CD8-positive, alpha-beta memory T cell (primary cell): ENCODE data around the gene OSBPL7. TPM values are rescaled to one million over a fixed set of nuclear protein-coding genes. Genes with fewer than 3 reads are reported as not detected.

Experiments used
- CTCF ChIA-PET: fragments of 350-600 bp; sonication (Branson Sonifier 250); formaldehyde crosslinking; loops from one replicate; lab custom pipeline; 2021; ENCODE audit warnings: antibody characterized with exemption; lab: Charles Lee
- POLR2A ChIA-PET: fragments of 350-600 bp; sonication (Branson Sonifier 250); formaldehyde crosslinking; loops from one replicate; lab custom pipeline; 2021; ENCODE audit warnings: antibody characterized with exemption; lab: Charles Lee
- DNase-seq, 5 donors: peaks; one replicate each; pipeline versions ENCODE4 v3.0.0 to v3.0.0-alpha.2; 2020 to 2022; ENCODE audit warnings: mixed read lengths in 1 of 5
- H3K27ac ChIP-seq: one replicate; pipeline ENCODE4 v1.7.0; 2013; ENCODE audit warnings: low read depth, mild to moderate bottlenecking, low read length, moderate library complexity
- H3K27me3 ChIP-seq: 2 replicates; pipeline ENCODE4 v1.7.0; 2013; ENCODE audit warnings: low read length, mild to moderate bottlenecking; ENCODE audit not compliant: insufficient read depth, poor library complexity, severe bottlenecking
- H3K36me3 ChIP-seq: 2 replicates; pipeline ENCODE4 v1.7.0; 2013; ENCODE audit warnings: mild to moderate bottlenecking, low read length, moderate library complexity; ENCODE audit not compliant: insufficient read depth
- H3K4me1 ChIP-seq: 2 replicates; pipeline ENCODE4 v1.7.0; 2013; ENCODE audit warnings: mild to moderate bottlenecking, low read length, moderate library complexity; ENCODE audit not compliant: insufficient read depth
- H3K4me3 ChIP-seq: 2 replicates; pipeline ENCODE4 v1.7.0; 2013; ENCODE audit warnings: mild to moderate bottlenecking, low read length
- H3K9me3 ChIP-seq: 2 replicates; pipeline ENCODE4 v1.7.0; 2013; ENCODE audit warnings: mild to moderate bottlenecking, low read length
- H3K27ac Mint-ChIP-seq, 8 donors: one replicate each; pipeline ENCODE4 v1.8.0; 2020 to 2021; ENCODE audit warnings: mixed read lengths in 8 of 8, mild to moderate bottlenecking in 6 of 8, inconsistent platforms in 3 of 8, moderate library complexity in 3 of 8
- H3K27me3 Mint-ChIP-seq, 2 donors: one replicate each; pipeline ENCODE4 v1.8.0; 2020 to 2021; ENCODE audit warnings: mixed read lengths in 2 of 2, mild to moderate bottlenecking in 1 of 2, moderate library complexity in 1 of 2
- H3K36me3 Mint-ChIP-seq, 3 donors: one replicate each; pipeline ENCODE4 v1.8.0; 2020 to 2021; ENCODE audit warnings: mixed read lengths in 3 of 3, inconsistent platforms in 1 of 3, mild to moderate bottlenecking in 1 of 3
- H3K4me1 Mint-ChIP-seq, 3 donors: one replicate each; pipeline ENCODE4 v1.8.0; 2020 to 2021; ENCODE audit warnings: mixed read lengths in 3 of 3, inconsistent platforms in 1 of 3, mild to moderate bottlenecking in 1 of 3
- H3K4me3 Mint-ChIP-seq, 7 donors: one replicate each; pipeline ENCODE4 v1.8.0; 2020 to 2021; ENCODE audit warnings: mixed read lengths in 7 of 7, mild to moderate bottlenecking in 6 of 7, moderate library complexity in 4 of 7, inconsistent platforms in 2 of 7
- H3K9me3 Mint-ChIP-seq, 5 donors: one replicate each; pipeline ENCODE4 v1.8.0; 2020 to 2022; ENCODE audit warnings: mixed read lengths in 5 of 5, mild to moderate bottlenecking in 3 of 5, moderate library complexity in 2 of 5, inconsistent platforms in 1 of 5
- polyA plus RNA-seq: library from polyadenylated mRNA; unstranded; fragments of 300-500 nt; fragmentation: Illumina TruSeq; gene quantifications from one replicate; pipeline ENCODE4 v1.2.3, GENCODE V29; 2021
- total RNA-seq, 2 experiments: library from RNA; stranded (reverse); gene quantifications; one replicate each; pipeline ENCODE4 v1.2.3, GENCODE V29; 2021

Gene OSBPL7
- total and polyA plus RNA-seq, 3 experiments from 2014 or later, result 11.0 to 17.5 (median 16.9) TPM

GRCh38 chr17:47839071-47839470, 17.5 kb upstream of the OSBPL7 start:
- Mint-ChIP-seq H3K4me1 (peaks cover 35 to 51% (median 44%) of the 10 kb centered on the region in 3 donors), H3K9me3 (no peaks in the 10 kb centered on the region), H3K27me3 (peaks cover 0 to 10% of the 10 kb centered on the region in 2 donors), H3K27ac (no peak overlapping the region), H3K4me3 (peak overlapping the region in 5 of 7 donors; percentile 22 to 91 (median 54)), H3K36me3 (peaks cover 0 to 32% (median 2%) of the 10 kb centered on the region in 3 donors)
- Histone ChIP-seq H3K27ac (no peak overlapping the region), H3K9me3 (no peaks in the 10 kb centered on the region), H3K27me3 (no peaks in the 10 kb centered on the region), H3K4me3 (no peak overlapping the region), H3K36me3 (no peaks in the 10 kb centered on the region), H3K4me1 (peaks cover 50% of the 10 kb centered on the region)
- no peak for DNase-seq
- ChIA-PET CTCF (interaction anchor here (1.7 kb wide), 1 partner anchor 131 kb away, joined by 4 read pairs; no protein-coding TSS in a partner anchor), POLR2A (interaction anchor here (2.6 kb wide), 1 partner anchor 8 kb away, joined by 11 read pairs; the partner anchor contains the start of genes LRRC46 and MRPL10)

- POLR2A ChIA-PET, result no interaction called here
- peaks cover 0 to 32% (median 2%) of the 10 kb centered on the region in 3 donors for H3K36me3 Mint-ChIP-seq
- Histone ChIP-seq H3K36me3 (no peaks in the 10 kb centered on the region), H3K4me3 (no peak overlapping the region), H3K27ac (no peak overlapping the region), H3K27me3 (no peaks in the 10 kb centered on the region), H3K4me1 (peaks cover 53% of the 10 kb centered on the region), H3K9me3 (no peaks in the 10 kb centered on the region)
- H3K4me1 Mint-ChIP-seq, result peaks cover 36 to 54% (median 46%) of the 10 kb centered on the region in 3 donors
- no peak for DNase-seq
- no peaks in the 10 kb centered on the region for H3K9me3 Mint-ChIP-seq
- peaks cover 0 to 6% of the 10 kb centered on the region in 2 donors for H3K27me3 Mint-ChIP-seq
- H3K4me3 Mint-ChIP-seq, result peak overlapping the region in 3 of 7 donors; percentile 34 to 61 (median 54)
- H3K27ac Mint-ChIP-seq, result no peak overlapping the region
- CTCF ChIA-PET, result interaction anchor here (1.7 kb wide), 1 partner anchor 131 kb away, joined by 4 read pairs; no protein-coding TSS in a partner anchor
Measured at GRCh38 chr17:47838636-47839035, 17.0 kb upstream of the OSBPL7 start.

GRCh38 chr17:47837401-47838039, 15.9 kb upstream of the OSBPL7 start:
- Mint-ChIP-seq H3K27ac (peak overlapping the region in 3 of 8 donors; percentile 33 to 55 (median 54)), H3K4me3 (peak overlapping the region in 1 of 7 donors; percentile 40), H3K36me3 (peaks cover 0 to 32% (median 2%) of the 10 kb centered on the region in 3 donors), H3K9me3 (no peaks in the 10 kb centered on the region), H3K27me3 (no peaks in the 10 kb centered on the region), H3K4me1 (peaks cover 31 to 56% (median 41%) of the 10 kb centered on the region in 3 donors)
- ChIA-PET CTCF (interaction anchor here (0.8 to 1.8 kb wide), 4 partner anchors 52 to 109 kb away, joined by 4 to 10 read pairs (median 4); no protein-coding TSS in a partner anchor), POLR2A (interaction anchor here (0.9 kb wide), 2 partner anchors 14 to 58 kb away, joined by 3 to 5 read pairs; partner anchors contain the start of gene SP2)
- Histone ChIP-seq H3K4me1 (peaks cover 48% of the 10 kb centered on the region), H3K36me3 (no peaks in the 10 kb centered on the region), H3K4me3 (no peak overlapping the region), H3K27ac (no peak overlapping the region), H3K27me3 (no peaks in the 10 kb centered on the region), H3K9me3 (no peaks in the 10 kb centered on the region)
- DNase-seq, result no peak

- H3K4me3 Mint-ChIP-seq, result no peak overlapping the region
- ChIA-PET CTCF (interaction anchor here (1.8 kb wide), 1 partner anchor 53 kb away, joined by 10 read pairs; no protein-coding TSS in a partner anchor), POLR2A (no interaction called here)
- Histone ChIP-seq H3K4me3 (no peak overlapping the region), H3K9me3 (no peaks in the 10 kb centered on the region), H3K36me3 (no peaks in the 10 kb centered on the region), H3K27ac (no peak overlapping the region), H3K27me3 (no peaks in the 10 kb centered on the region), H3K4me1 (peaks cover 47% of the 10 kb centered on the region)
- H3K27ac Mint-ChIP-seq, result no peak overlapping the region
- no peak for DNase-seq
- H3K36me3 Mint-ChIP-seq, result peaks cover 0 to 32% (median 2%) of the 10 kb centered on the region in 3 donors
- H3K9me3 Mint-ChIP-seq, result no peaks in the 10 kb centered on the region
- H3K4me1 Mint-ChIP-seq, result peaks cover 33 to 55% (median 41%) of the 10 kb centered on the region in 3 donors
- H3K27me3 Mint-ChIP-seq, result no peaks in the 10 kb centered on the region
Measured at GRCh38 chr17:47836601-47837000, 15.0 kb upstream of the OSBPL7 start.

- Histone ChIP-seq H3K4me3 (no peak overlapping the region), H3K27me3 (no peaks in the 10 kb centered on the region), H3K4me1 (peaks cover 48% of the 10 kb centered on the region), H3K36me3 (no peaks in the 10 kb centered on the region), H3K9me3 (no peaks in the 10 kb centered on the region), H3K27ac (no peak overlapping the region)
- H3K4me1 Mint-ChIP-seq, result peaks cover 37 to 54% (median 43%) of the 10 kb centered on the region in 3 donors
- H3K36me3 Mint-ChIP-seq, result peaks cover 0 to 35% (median 2%) of the 10 kb centered on the region in 3 donors
- H3K4me3 Mint-ChIP-seq, result peak overlapping the region in 1 of 7 donors; percentile 63
- ChIA-PET POLR2A (interaction anchor here (1.2 kb wide), 1 partner anchor 61 kb away, joined by 3 read pairs; the partner anchor contains the start of gene SP2), CTCF (interaction anchor here (0.8 to 1.0 kb wide), 2 partner anchors 8 to 13 kb away, joined by 3 read pairs; no protein-coding TSS in a partner anchor)
- no peaks in the 10 kb centered on the region for H3K9me3 Mint-ChIP-seq
- peak overlapping the region in 4 of 8 donors; percentile 31 to 57 (median 44) for H3K27ac Mint-ChIP-seq
- peaks cover 0 to 4% of the 10 kb centered on the region in 2 donors for H3K27me3 Mint-ChIP-seq
- no peak for DNase-seq
Measured at GRCh38 chr17:47834756-47835155, 13.2 kb upstream of the OSBPL7 start.

- peaks cover 59% of the 10 kb centered on the region for H3K4me1 ChIP-seq
- ChIA-PET POLR2A (interaction anchor here (0.8 to 2.4 kb wide), 9 partner anchors 8 to 217 kb away, joined by 3 to 22 read pairs (median 7); partner anchors contain the start of genes CDK5RAP3, KPNB1, OSBPL7 and PNPO), CTCF (interaction anchor here (1.0 to 1.9 kb wide), 5 partner anchors 9 to 63 kb away, joined by 3 to 16 read pairs (median 5); partner anchors contain the start of genes OSBPL7, SCRN2 and SP2)
- peaks cover 8% of the 10 kb centered on the region for H3K36me3 ChIP-seq
- no peaks in the 10 kb centered on the region for H3K9me3 ChIP-seq
- Mint-ChIP-seq H3K4me3 (peak overlapping the region; percentile 92 to 99 (median 95)), H3K9me3 (no peaks in the 10 kb centered on the region), H3K27me3 (peaks cover 0 to 4% of the 10 kb centered on the region in 2 donors), H3K36me3 (peaks cover 0 to 40% (median 3%) of the 10 kb centered on the region in 3 donors), H3K27ac (peak overlapping the region; percentile 95 to 100 (median 100)), H3K4me1 (peaks cover 50 to 72% (median 59%) of the 10 kb centered on the region in 3 donors)
- no peak for DNase-seq
- H3K27me3 ChIP-seq, result no peaks in the 10 kb centered on the region
- peak overlapping the region; percentile 98 for H3K27ac ChIP-seq
- H3K4me3 ChIP-seq, result peak overlapping the region; percentile 98
Measured at GRCh38 chr17:47831934-47832327, 10.3 kb upstream of the OSBPL7 start.

GRCh38 chr17:47831003-47831933, 9.7 kb upstream of the OSBPL7 start, which contains the start of the genes LRRC46 and MRPL10:
Gene LRRC46, plus strand, starts transcription at chr17:47831670. Its CDS starts 320 bp downstream, at chr17:47831990.
Gene MRPL10, minus strand, starts transcription at chr17:47831541. Its CDS starts 30 bp downstream, at chr17:47831511.
- Histone ChIP-seq H3K4me1 (peaks cover 59% of the 10 kb centered on the region), H3K9me3 (no peaks in the 10 kb centered on the region), H3K27ac (peak within 1 kb of the TSS; percentile 98), H3K27me3 (no peaks in the 10 kb centered on the region), H3K36me3 (peaks cover 14% of the 10 kb centered on the region), H3K4me3 (peak within 1 kb of the TSS; percentile 98)
- Mint-ChIP-seq H3K4me3 (peak within 1 kb of the TSS; percentile 92 to 99 (median 95)), H3K4me1 (peaks cover 50 to 78% (median 59%) of the 10 kb centered on the region in 3 donors), H3K36me3 (peaks cover 5 to 44% (median 5%) of the 10 kb centered on the region in 3 donors), H3K27me3 (peaks cover 0 to 4% of the 10 kb centered on the region in 2 donors), H3K27ac (peak within 1 kb of the TSS; percentile 95 to 100 (median 100)), H3K9me3 (no peaks in the 10 kb centered on the region)
- ChIA-PET POLR2A (interaction anchor here (0.8 to 2.4 kb wide), 11 partner anchors 8 to 218 kb away, joined by 3 to 22 read pairs (median 4); partner anchors contain the start of genes CDK5RAP3, KPNB1, OSBPL7 and PNPO), CTCF (interaction anchor here (0.9 to 1.9 kb wide), 7 partner anchors 10 to 64 kb away, joined by 3 to 16 read pairs (median 4); partner anchors contain the start of genes OSBPL7, SCRN2 and SP2)
- DNase-seq, result peak; percentile 87 to 94 (median 90)
